ENCODE measurements around the gene SPECC1. TPM values are rescaled to one million over a fixed set of nuclear protein-coding genes. Genes with fewer than 3 reads are reported as not detected.

SPECC1 gene
- total and polyA plus RNA-seq, 9 of the 15 experiments (the other 6 are each of a cell fraction or from before 2014, with no cell fraction given) = 2.4 to 19.6 (median 14.7) TPM

- TF ChIP-seq ZNF146 (CRISPR knock-in tag; IDR thresholded peaks at IDR 0.05; ENCODE audit: unreplicated experiment) (no peak), HCFC1 (IDR thresholded peaks at IDR 0.05; ENCODE audit: low read depth, low read length) (no peak), FOXM1 (IDR thresholded peaks at IDR 0.05; ENCODE audit: low read depth) (peak; percentile 75), FOXM1 (CRISPR knock-in tag; IDR thresholded peaks at IDR 0.05; ENCODE audit: low read depth) (no peak), MCM3 (IDR thresholded peaks at IDR 0.05) (no peak), ZNF644 (tag; IDR thresholded peaks at IDR 0.05; ENCODE audit: low read depth) (0 out of 2 replicates have a peak, but pooled peaks have one; percentile 43), CREB3L1 (IDR thresholded peaks at IDR 0.05; ENCODE audit: borderline replicate concordance, low read depth) (no peak; the same call in 1 of the 2 replicates), ZNF316 (IDR thresholded peaks at IDR 0.05) (peak; percentile 98), SMARCC2 (IDR thresholded peaks at IDR 0.05; ENCODE audit: low read depth) (no peak), FOXK2 (conservative IDR thresholded peaks at IDR 0.05 in 1 of 2, IDR thresholded peaks at IDR 0.05 in 1 of 2; ENCODE audit: low read depth in 2 of 2) (peak in 1 of 2 experiments; percentile 51; a peak in 2 of 4 replicates), TAL1 (IDR thresholded peaks at IDR 0.05) (no peak), RBM39 (optimal IDR thresholded peaks at IDR 0.05; ENCODE audit: low read depth, low read length) (no peak), MAFK (IDR thresholded peaks at IDR 0.05; ENCODE audit: low read length) (peak; percentile 84), MAFG (tag; conservative IDR thresholded peaks at IDR 0.05) (peak; percentile 96), ZNF518B (CRISPR knock-in tag; IDR thresholded peaks at IDR 0.05) (no peak), FOXJ2 (tag; IDR thresholded peaks at IDR 0.05) (peak; percentile 93), ZNF24 (IDR thresholded peaks at IDR 0.05) (no peak), RFX1 (IDR thresholded peaks at IDR 0.05) (no peak; the same call in 1 of the 2 replicates), NFE2 (IDR thresholded peaks at IDR 0.05; ENCODE audit: low read depth) (peak; percentile 95), C11orf30 (IDR thresholded peaks at IDR 0.05; ENCODE audit: low read depth) (peak; percentile 94), ATF7 (IDR thresholded peaks at IDR 0.05) (peak; percentile 34; the same call in 1 of the 2 replicates)
- TF ChIP-seq, protein P1, sequence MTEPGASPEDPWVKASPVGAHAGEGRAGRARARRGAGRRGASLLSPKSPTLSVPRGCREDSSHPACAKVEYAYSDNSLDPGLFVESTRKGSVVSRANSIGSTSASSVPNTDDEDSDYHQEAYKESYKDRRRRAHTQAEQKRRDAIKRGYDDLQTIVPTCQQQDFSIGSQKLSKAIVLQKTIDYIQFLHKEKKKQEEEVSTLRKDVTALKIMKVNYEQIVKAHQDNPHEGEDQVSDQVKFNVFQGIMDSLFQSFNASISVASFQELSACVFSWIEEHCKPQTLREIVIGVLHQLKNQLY (CRISPR knock-in tag; conservative IDR thresholded peaks at IDR 0.05) = no peak
- TF ChIP-seq, protein P2, sequence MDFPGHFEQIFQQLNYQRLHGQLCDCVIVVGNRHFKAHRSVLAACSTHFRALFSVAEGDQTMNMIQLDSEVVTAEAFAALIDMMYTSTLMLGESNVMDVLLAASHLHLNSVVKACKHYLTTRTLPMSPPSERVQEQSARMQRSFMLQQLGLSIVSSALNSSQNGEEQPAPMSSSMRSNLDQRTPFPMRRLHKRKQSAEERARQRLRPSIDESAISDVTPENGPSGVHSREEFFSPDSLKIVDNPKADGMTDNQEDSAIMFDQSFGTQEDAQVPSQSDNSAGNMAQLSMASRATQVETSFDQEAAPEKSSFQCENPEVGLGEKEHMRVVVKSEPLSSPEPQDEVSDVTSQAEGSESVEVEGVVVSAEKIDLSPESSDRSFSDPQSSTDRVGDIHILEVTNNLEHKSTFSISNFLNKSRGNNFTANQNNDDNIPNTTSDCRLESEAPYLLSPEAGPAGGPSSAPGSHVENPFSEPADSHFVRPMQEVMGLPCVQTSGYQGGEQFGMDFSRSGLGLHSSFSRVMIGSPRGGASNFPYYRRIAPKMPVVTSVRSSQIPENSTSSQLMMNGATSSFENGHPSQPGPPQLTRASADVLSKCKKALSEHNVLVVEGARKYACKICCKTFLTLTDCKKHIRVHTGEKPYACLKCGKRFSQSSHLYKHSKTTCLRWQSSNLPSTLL (IDR thresholded peaks at IDR 0.05) = no peak
These were observed 50.6 kb downstream of the SPECC1 start (continued) for GRCh38 chr17:20059728-20060188.
